ENCODE results near the gene TCF7L2.
"Not testable (repeated sequence)": the region's sequence is repeated elsewhere in the genome, so short reads cannot be mapped to it uniquely, and the experiment has no call there.

TCF7L2 gene

DNA sequence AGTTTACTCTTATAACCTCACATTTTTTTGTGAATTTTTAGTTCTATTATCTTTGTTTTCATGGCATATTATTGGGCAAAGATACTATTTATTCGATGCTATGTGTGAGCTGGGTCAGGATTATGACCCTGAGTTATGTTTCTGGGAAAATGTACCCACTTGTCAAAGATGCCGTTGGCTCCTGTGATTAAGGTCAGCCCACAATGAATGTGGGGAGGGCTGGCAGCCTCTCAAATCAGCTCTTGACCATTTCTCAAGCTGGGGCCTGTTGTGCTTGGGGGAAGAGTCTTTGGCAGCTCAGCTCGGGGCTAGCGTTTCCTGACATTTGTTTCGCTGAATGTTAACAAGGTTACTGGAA, 97.5 kb downstream of the TCF7L2 start:
- DNase-seq = peak in 2 of 14 donors; percentile 9 to 32

DNA sequence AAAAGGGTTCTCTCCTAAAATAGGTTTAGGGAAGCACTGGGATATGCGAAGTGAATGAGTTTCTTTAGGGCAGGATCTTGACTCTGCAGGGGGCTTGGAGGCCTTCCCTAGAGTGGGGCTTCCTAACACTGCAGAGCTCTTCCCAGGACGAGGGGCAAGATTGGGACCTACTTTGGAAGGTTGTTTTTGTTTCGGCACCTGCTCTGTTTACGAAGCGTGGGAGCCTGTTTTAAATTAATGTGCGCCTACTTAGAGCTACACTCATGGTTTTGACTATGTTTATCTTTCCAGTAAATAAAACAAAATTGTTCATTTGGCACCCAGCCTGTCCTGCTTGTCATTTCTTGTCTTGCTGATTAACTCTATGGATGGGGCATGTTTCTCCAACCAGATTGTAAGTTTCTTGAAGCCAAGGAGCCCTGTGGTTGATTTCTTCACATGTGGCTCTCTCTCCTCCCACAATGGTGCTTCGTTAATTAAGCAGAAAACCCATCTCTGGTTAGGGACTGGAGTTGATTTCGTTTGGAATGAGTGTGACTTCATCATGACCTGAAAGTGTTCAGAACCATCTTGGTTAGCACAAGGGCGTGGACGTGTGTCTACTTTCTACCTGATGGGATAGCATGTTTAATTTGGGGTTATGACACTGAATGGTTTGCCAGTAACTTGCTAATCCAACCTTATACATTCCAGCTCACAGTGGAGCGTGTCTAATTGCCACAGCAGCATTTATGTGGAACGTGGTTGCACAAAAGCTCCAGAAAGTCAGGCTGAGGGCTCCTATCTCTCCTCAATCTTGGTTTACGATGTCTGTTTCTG, 98.1 kb downstream of the TCF7L2 start:
- DNase-seq = no peak

DNA sequence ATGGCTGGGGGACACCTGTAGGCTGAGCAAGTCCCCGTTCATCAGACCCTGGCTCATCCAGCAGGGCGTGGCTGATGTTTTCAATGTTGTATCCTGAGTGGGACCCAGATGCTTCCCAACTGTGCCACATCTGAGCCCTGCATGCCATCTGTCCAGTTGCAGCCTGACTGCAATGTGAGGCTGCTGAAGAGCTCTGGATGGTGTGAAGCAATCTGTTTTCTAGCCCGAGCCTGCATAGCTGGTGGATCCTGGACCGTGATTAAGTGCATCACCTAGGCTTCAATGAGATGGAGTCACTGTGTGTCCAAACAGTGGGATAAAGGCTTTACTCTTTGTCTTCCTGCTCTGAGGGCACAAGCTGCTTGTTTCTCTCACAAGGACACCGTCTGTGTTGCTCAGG, 99.8 kb downstream of the TCF7L2 start:
- DNase-seq = no peak

DNA sequence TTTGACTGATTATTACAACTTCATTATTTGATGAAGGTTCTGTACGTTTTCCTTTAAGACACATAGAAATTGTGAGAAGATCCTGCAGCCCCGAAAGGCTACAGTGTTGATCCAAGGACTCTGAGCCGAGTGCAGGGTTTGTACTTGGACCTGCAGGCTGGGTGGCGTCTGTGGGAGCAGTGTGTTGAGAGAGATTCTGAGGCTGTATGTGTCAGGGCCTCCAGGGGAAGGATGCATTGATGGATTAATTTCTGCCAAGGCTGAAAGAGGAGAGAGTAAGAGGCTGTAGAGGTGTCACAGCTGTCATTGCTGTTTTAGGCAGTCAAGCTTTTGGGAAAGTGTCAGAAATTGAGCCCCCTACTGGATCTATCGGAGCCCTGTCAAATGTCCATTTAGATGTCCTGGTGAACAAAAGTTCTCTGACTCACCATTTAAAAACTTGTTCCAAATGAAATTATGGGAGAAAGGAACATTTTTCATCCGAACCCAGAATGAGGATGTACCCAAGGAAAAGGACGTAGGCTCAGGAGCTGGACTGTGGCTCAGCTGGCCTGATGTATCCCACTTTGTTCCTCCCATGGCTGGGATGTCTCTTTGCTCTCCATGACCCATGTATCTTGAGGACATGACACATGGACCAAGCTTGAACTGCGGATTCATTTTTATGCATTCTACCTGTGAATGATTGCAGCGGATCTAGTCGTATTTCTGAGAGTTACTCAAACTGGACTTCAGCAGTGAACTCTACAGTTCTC, 102.2 kb downstream of the TCF7L2 start:
- peak in 1 of 14 donors; percentile 21 for DNase-seq

DNA sequence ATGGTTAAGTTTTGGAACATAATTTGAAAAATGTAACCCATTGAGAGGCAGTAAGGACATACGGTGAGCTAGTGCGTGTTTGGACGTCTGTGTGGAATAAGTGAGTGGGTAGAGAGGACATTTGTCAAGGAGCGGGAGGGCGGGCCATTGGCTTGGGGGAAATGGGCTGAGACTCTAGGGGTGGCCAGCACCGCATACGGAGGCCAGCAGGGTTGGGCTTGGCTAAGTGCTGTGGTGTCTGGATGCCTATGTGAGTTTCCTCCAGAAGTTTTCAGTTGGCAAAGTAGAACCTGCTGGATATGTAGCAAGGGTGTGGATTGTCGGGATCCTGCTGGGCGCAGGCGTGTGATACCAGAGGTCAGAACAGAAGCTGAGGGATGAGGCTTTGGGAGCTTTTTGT, 103.0 kb downstream of the TCF7L2 start:
- DNase-seq = no peak

DNA sequence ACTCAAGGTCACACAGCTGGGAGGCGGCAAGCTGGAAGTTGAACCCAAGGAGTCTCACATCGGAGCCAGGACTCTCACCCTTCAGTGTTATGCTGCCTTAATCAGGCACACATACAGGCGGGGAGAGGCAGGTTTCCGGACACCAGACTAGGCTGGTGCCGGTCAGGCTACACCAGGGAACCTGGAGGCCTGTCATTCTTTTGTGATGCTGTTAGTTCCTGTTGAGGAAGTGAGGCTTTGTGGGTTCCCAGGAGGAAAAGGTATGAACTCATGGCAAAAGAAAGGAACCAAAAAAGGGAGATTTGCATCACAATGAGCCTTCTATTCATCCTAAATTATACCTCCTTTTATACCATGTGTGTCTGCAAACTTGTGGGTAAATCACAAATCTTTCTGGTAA, 103.8 kb downstream of the TCF7L2 start:
- DNase-seq = no peak

DNA sequence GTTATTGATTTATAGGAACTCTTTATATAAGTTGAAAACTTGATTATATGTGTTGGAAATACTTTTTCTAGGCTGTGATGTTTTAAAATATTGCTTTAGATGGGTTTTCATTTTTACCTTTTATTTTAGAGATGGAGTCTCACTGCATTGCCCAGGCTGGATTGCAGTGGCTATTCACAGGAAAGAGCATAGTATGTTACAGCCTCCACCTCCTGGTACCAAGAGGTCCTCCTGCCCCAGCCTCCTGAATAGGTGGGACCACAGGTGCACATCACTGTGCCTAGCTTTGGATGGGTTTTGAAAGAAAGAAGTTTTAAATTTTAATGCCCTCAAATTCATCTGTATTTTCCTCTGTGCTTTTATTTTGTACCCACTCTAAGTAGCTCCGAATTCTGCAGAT, 105.4 kb downstream of the TCF7L2 start:
- no peak for DNase-seq

DNA sequence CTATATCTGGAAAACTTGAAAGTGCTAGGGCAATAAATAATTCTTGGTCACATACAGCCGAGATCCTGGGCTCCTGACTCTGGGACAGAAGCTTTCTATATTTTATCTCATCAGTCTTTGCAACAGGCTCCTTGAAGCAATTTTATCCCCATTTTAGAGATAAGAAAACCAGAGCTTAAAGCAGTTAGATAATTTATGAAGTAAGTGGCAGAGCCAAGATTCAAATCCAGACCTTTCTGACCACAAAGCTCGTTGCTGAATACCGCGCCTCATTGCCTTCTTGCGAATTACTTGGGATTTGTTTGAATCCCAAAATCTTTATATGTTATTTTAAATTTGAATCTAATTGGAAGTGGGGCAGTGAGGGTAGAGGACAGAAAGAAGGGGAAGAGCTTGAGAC, 106.0 kb downstream of the TCF7L2 start:
- no peak for DNase-seq

DNA sequence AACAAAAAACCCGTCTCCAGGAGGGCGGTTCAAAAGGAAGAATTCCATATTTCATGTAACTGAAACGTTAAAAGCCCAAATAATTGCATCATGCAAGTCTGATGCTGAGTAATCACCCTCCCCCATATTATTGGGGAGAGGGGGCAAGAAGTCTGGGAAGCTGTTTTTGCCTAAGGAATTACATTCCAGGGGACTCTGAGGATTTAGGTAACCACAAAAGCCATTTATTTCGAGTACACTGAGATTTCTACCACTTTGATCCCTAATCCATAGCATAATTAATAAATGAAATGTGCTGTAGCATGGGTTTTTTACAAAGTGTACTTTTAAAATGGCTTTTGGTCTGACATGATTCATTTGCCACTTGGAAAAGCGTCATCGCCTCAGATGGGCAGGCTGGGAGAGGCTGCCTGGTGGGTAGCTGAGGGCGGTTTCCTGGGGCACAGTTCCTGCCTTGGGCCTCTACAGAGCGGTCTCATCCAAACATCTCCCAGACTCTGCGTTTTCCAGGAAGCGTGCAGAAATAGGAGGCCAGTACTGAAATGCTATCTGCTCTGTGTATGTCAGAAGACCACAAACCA, 106.5 kb downstream of the TCF7L2 start:
- no peak for DNase-seq

DNA sequence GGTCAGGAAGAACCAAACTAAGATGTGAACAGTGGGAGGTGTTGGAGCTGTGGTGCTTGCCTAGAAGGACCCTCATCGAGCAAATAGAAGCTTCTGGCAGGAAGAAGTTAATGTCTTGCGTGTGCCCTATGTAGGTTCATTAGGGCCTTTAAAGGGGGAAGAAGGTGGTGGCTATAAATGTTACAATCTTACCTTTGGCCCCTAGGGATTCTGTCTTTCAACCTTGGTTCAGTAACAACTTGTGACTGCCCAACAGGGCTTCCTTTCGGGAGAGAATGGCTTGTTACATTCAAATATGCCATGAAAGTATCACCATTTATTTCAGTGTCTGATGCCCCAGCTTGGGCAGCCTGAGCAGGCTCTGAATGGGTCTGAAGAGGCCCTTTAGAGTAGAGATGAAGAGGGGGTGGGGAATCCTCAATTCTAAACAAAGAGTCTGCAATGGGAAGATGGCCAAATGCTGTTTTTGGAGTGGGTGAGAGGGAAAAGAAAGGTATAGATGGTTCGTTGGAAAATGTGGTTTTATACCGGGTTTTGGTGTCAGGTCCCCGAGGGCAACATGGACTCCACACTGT, 108.0 kb downstream of the TCF7L2 start:
- peak in 1 of 14 donors; percentile 36 for DNase-seq

DNA sequence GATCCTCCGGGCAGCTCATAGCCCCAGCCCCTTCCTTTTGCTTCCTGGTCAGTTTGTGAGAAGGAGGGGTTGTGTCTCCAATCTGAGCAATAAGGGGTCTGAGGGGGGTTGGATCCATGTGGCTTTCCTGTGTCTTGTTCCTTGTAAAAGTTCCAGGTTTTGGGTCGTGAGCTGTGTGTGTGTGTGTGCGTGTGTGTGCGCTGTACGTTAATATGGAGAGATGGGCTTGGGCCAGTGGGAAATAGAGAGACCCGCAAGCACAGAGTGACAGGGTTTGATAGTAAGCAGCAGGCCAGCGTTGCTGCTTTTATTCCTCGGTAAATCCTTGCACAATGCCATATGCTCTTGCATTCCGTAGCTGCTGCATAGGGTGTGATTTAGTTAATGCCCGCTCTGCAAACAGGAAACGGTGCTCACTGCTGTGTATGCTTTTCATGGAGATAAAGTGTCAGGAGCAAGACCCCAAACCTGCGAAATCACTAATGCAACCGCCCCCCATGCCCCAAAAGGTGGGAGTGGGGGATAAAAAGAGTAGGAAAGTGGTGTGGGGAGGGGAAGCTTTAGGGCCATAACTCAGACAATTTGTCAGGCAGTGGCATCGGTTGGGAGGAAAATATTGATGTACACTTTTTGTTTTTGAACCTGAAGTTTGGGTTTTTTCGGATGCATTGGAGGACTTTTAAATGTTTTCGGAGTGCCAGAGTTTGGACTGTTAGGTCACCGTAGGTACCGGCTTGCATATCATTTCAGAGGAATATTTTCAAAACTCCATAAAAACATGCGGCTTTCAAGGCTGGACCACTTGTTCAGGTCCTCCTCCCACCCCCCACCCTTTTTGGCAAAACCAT, 108.7 kb downstream of the TCF7L2 start:
- peak in 5 of 14 donors; percentile 5 to 75 (median 46) for DNase-seq

DNA sequence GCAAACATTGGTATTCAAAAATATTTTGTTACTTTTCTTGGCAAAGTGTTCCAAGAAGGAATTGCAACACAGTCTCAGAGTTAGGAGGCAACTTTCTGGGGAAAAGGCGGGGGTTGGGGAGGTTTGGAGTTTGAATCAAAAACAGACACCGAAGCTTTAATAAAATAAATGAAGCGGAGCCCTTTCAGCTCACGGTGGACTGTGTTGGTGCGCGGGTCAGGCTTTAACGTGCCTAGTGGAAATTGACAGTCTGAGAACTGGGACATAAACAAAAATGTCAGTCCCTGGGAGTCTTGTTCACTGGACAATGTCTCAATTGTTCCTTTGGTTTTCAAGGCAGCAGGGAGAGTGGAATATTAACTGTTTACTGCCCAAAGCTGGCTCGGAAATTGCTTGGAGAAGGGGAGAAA, 109.3 kb downstream of the TCF7L2 start:
- DNase-seq = peak in 10 of 14 donors; percentile 16 to 75 (median 40)

DNA sequence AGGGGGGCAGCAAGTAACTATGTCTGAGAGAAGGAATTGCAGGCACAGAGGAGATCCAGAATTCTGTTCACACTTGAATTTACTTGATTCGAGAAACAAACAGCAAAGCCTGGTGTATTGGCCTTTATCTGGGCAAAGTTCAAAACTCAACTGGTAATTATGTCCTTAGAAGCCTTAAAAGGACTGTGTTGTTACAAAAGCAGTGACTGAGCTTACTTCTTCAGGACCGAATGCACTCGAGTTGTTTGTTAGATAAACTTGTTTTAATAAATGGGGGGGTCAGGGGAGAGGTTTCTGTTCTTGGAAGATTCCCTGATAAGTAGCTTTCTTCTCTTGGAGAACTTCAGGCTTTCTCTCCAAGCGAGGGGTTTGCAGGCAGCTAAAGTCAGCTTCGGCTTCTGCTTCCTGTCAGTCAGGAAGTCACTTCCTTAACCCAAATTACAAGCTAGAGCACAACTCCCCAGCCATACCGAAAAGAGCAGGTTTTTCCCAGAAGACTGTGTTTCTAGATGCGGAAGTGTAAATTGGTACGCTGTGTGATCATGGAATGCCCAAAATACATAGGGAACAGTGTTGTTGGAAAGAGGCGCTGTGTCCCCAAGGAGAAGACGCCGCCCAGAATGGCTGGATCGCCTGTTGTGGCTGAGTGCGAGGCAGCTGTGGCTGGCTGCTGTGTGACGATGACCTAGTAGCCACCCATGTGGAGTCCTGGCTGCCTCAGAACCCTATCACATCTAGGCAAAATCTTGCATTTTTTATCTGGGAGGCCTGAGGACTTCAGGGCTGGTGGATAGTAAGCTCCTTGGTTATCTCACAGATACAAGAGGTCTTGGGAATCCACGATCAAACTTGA, 110.4 kb downstream of the TCF7L2 start:
- peak in 10 of 14 donors; percentile 6 to 87 (median 43) for DNase-seq

DNA sequence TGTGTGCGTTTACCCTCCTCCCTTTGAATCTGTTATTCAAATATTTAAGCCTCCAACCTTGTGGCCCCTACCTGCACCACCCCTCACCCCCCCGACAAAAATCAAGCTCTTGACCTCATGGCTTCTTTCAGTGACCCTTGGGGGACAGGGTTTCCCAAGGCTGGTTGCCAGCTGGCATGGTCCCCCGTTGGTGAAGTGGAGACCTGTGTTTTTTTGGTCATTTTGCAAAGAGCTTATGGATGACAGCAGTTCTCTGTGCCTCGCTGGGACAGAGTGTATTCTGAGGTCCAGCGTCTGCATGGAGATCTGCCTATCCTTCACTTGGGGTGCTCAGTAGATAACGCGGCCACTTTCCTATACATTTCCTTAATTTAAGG, 111.0 kb downstream of the TCF7L2 start:
- no peak for DNase-seq

DNA sequence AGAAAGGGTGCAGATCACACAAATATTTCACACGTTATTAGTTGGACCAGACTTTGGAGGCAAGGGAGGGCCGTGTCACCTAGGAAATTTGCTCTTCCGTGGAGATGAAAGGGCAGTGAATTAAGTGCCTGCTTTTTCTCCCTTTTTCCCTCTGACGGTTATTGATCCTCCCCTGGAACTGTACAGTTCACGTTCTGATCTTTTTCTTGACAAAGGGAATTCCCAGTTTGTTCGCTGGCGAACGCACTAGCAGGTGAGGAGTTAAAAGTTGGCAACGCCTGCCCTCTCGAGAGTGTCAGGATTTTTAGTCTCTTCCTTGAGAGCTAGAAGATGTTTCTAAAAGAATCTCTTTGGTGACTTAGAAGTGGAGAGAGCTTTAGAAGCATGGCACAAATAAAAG, 111.5 kb downstream of the TCF7L2 start:
- no peak for DNase-seq

DNA sequence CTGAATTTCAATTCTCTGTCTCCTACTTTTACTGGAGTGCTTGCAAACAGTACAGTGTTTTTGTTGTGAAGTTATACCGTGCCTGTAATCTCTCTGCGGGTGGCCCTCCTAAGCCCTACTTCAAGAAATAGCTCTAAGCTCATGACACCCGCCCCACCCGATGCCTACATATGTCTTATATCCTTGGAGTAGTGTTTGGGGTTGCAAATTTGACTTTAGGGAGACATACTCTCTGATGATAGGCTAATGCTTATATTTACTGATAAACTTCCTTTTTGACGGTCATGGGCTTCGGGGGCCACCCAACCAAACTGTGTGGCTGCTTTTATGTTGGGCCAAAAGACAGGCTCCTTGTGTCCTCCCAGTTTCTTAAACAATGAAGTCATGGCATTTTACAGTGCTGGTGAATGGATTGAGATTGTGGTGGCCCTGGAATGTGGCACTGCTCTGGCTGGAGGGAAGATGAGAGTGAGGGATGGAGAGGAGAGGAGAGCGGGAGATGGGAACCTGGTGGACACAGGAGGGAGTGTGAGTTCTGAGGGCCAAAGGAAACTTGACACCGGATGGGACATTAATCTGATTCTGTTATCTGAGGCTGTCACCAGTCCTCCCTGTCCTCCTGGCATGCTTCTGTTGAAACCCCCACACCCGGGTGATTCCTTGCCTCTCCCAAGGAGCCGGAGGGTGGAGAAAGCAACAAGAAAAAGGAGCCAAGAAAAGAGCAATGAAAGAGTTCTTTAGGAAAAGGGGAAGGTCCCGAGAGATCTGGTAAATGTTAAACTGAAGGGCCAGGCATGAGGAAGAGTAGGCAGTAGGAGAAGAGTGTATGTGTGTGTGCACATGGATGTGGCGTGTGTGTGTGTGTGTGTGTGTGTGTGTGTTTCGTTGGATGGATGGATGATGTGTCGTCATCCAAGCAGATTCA, 113.3 kb downstream of the TCF7L2 start:
- no peak for DNase-seq

DNA sequence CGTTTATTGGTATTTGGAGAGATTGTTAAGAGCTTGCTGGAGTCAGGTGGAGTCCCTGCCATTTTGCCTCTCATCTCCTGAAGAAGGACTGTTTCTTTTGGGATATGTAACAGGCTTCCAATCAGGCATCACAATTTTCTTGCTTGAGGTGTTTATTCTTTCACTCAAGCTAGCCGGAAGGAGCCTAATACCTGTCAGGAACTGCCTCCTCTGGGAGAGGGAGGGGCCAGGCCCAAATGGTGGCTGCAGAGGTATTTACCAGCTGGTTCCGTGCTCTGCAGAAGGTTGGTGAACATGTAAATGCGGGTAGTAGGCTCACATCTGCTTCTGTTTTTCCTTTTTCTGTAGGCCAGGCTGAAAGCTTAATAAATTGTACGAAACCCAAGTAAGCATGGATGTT, 114.0 kb downstream of the TCF7L2 start:
- DNase-seq = no peak

DNA sequence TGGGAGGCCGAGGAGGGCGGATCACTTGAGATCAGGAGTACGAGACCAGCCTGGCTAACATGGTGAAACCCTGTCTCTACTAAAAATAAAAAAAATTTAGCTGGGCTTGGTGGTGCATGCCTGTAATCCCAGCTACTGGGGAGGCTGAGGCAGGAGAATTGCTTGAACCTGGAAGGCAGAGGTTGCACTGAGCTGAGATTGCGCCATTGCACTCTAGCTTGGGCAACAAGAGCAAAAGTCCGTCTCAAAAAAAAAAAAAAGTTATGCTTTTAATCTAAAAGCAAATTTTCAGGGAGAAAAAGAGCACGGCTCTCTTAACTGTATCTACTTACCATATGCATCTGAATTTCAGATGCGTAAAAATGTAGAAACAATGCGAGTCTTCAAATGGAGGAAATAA, 116.1 kb downstream of the TCF7L2 start:
- DNase-seq = not testable (repeated sequence)

DNA sequence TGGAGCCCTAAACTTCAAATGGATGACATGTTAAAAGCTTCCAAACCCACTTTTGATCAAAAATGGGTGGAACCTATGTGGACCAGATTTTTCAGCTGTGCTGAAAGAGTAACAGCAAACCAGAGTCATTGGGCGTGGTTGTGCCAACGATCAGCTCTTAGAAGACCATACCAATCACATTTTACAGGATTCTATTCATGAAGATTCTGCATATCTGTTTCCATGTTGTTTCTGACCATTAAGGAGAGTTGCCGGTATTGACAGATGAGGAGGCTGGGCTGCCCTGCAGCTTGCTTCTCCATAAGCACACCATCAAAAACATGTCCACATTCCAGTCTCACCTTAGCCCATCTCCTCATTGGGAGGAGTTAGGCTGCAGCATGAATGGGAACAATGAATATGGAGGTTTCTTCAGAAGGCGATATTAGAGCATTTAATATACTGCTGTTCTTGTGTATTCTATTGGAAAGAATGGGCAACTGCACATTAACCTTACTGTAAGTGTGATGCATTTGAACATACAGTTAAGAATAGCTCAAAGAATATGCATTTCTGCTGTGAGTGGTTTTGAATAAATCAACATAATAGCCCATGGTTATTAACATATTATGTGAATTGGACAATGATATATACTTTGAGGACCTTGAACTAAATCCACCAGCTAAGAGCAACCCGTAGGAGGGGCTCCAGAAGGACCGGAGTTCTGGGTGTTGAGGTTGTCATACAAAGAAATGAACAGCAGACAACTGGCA, 116.7 kb downstream of the TCF7L2 start:
- DNase-seq = no peak

All from C1 segment of cervical spinal cord (tissue), 14 donors.